ENCODE results near the gene VEGFB. TPM values are rescaled to one million over a fixed set of nuclear protein-coding genes. Genes with fewer than 3 reads are reported as not detected.

VEGFB gene
- polyA plus RNA-seq, 3 donors, result 0.40 to 5.6 TPM; not detected in 1

- H3K4me3 Mint-ChIP-seq, result peak overlapping the region; percentile 65 to 66
- peaks cover 0 to 3% (median 2%) of the 10 kb centered on the region in 7 donors for H3K9me3 Mint-ChIP-seq
- TF ChIP-seq CTCF (IDR thresholded peaks at IDR 0.05), result no peak
- H3K27ac Mint-ChIP-seq, result peak overlapping the region in 3 of 7 donors; percentile 25 to 54 (median 36)
- Histone ChIP-seq H3K27me3 (ENCODE audit: control insufficient read depth in 2 of 2, insufficient read depth in 2 of 2, low read length in 2 of 2) (peaks cover 10 to 14% of the 10 kb centered on the region in 2 donors), H3K36me3 (replicated peaks in 1 of 2; ENCODE audit: control insufficient read depth in 1 of 2, insufficient read depth in 2 of 2, low read length in 2 of 2) (no peaks in the 10 kb centered on the region), H3K9ac (ENCODE audit: insufficient read depth, low read length, poor library complexity, severe bottlenecking) (peak overlapping the region; percentile 79), H3K9me3 (replicated peaks in 1 of 2; ENCODE audit: control insufficient read depth in 1 of 2, insufficient read depth in 1 of 2, low read length in 2 of 2) (peaks cover 2 to 5% of the 10 kb centered on the region in 2 donors), H4K20me1 (ENCODE audit: insufficient read depth, low read length) (no peaks in the 10 kb centered on the region), H3K4me1 (ENCODE audit: control insufficient read depth in 1 of 2, insufficient read depth in 2 of 2, low read length in 2 of 2) (peaks cover 20 to 24% of the 10 kb centered on the region in 2 donors), H3K4me2 (replicated peaks; ENCODE audit: extremely low read depth, low read length, poor library complexity, severe bottlenecking) (peak overlapping the region; percentile 81), H3K79me2 (ENCODE audit: insufficient read depth, low read length) (peaks cover 5% of the 10 kb centered on the region), H3K27ac (ENCODE audit: low read depth in 1 of 2, low read length in 2 of 2) (peak overlapping the region in 1 of 2 donors; percentile 91), H3K4me3 (replicated peaks in 1 of 3; ENCODE audit: low read depth in 2 of 3, low read length in 3 of 3) (peak overlapping the region; percentile 32 to 98 (median 81)), H2AFZ (ENCODE audit: insufficient read depth, low read depth, low read length, poor library complexity, severe bottlenecking) (peak overlapping the region; percentile 84)
- 51% methylated on average over 21 of the region's 40 CpGs for WGBS (ENCODE audit: insufficient coverage)
- peaks cover 18 to 29% (median 19%) of the 10 kb centered on the region in 3 donors for H3K27me3 Mint-ChIP-seq (ENCODE audit: low read depth in 3 of 3)
- DNase-seq, result no peak
- intact Hi-C loops (cut with micrococcal nuclease), result loop anchor here in 1 of 2 donors (2.0 to 5.0 kb wide), 3 partner anchors 15 to 34 kb away; partner anchors contain the start of genes CATSPERZ and PLCB3
- peaks cover 14 to 19% of the 10 kb centered on the region in 2 donors for H3K36me3 Mint-ChIP-seq
- H3K4me1 Mint-ChIP-seq, result peaks cover 23% of the 10 kb centered on the region
Observed at GRCh38 chr11:64285885-64286800, 51.8 kb downstream of the VEGFB start.

- no peak for TF ChIP-seq CTCF (IDR thresholded peaks at IDR 0.05)
- Histone ChIP-seq H4K20me1 (ENCODE audit: insufficient read depth, low read length) (no peaks in the 10 kb centered on the region), H3K4me2 (replicated peaks; ENCODE audit: extremely low read depth, low read length, poor library complexity, severe bottlenecking) (peak overlapping the region; percentile 81), H3K4me1 (ENCODE audit: control insufficient read depth in 1 of 2, insufficient read depth in 2 of 2, low read length in 2 of 2) (peaks cover 20 to 29% of the 10 kb centered on the region in 2 donors), H3K79me2 (ENCODE audit: insufficient read depth, low read length) (peaks cover 5% of the 10 kb centered on the region), H3K27ac (ENCODE audit: low read depth in 1 of 2, low read length in 2 of 2) (no peak overlapping the region), H3K9ac (ENCODE audit: insufficient read depth, low read length, poor library complexity, severe bottlenecking) (no peak overlapping the region), H2AFZ (ENCODE audit: insufficient read depth, low read depth, low read length, poor library complexity, severe bottlenecking) (no peak overlapping the region), H3K36me3 (replicated peaks in 1 of 2; ENCODE audit: control insufficient read depth in 1 of 2, insufficient read depth in 2 of 2, low read length in 2 of 2) (no peaks in the 10 kb centered on the region), H3K27me3 (ENCODE audit: control insufficient read depth in 2 of 2, insufficient read depth in 2 of 2, low read length in 2 of 2) (peaks cover 12 to 16% of the 10 kb centered on the region in 2 donors), H3K4me3 (replicated peaks in 1 of 3; ENCODE audit: low read depth in 2 of 3, low read length in 3 of 3) (no peak overlapping the region), H3K9me3 (replicated peaks in 1 of 2; ENCODE audit: control insufficient read depth in 1 of 2, insufficient read depth in 1 of 2, low read length in 2 of 2) (peaks cover 4 to 5% of the 10 kb centered on the region in 2 donors)
- Mint-ChIP-seq H3K9me3 (peaks cover 0 to 3% (median 2%) of the 10 kb centered on the region in 7 donors), H3K4me1 (peaks cover 22% of the 10 kb centered on the region), H3K4me3 (peak overlapping the region; percentile 65 to 66), H3K36me3 (peaks cover 9 to 16% of the 10 kb centered on the region in 2 donors), H3K27ac (peak overlapping the region in 2 of 7 donors; percentile 4 to 54), H3K27me3 (ENCODE audit: low read depth in 3 of 3) (peaks cover 19 to 31% (median 20%) of the 10 kb centered on the region in 3 donors)
- WGBS (ENCODE audit: insufficient coverage), result 92% methylated on average over 5 of the region's 9 CpGs
- no peak for DNase-seq
- intact Hi-C loops (cut with micrococcal nuclease), result loop anchor here in 1 of 2 donors (5.0 kb wide), 1 partner anchor 34 kb away; the partner anchor contains the start of gene PLCB3
Observed at GRCh38 chr11:64286801-64287159, 52.4 kb downstream of the VEGFB start.

All from CD14-positive monocyte (primary cell).